Karpas-422 (cell line): ENCODE results near the gene CAT. TPM values are rescaled to one million over a fixed set of nuclear protein-coding genes. Genes with fewer than 3 reads are reported as not detected.

Experiments used
- DNase-seq: peaks from one replicate; pipeline ENCODE4 v3.0.0-alpha.2; 2015
- H2AFZ ChIP-seq: fragments of 200-600 bp; sonication (generic); 2 replicates; pipeline ENCODE4 v1.6.1; 2014; ENCODE audit warnings: antibody characterized with exemption, low read length, mixed read lengths
- H3K27ac ChIP-seq: fragments of 200-600 bp; sonication (generic); 2 replicates; pipeline ENCODE4 v1.5.1; 2014; ENCODE audit warnings: mild to moderate bottlenecking, low read length, moderate library complexity
- H3K27me3 ChIP-seq: fragments of 200-600 bp; sonication (generic); 2 replicates; pipeline ENCODE4 v1.6.1; 2014; ENCODE audit warnings: low read length, mixed read lengths
- H3K36me3 ChIP-seq: fragments of 200-600 bp; sonication (generic); 2 replicates; pipeline ENCODE4 v1.6.1; 2014; ENCODE audit warnings: low read length, mixed read lengths; ENCODE audit not compliant: insufficient read depth
- H3K4me1 ChIP-seq: fragments of 200-600 bp; sonication (generic); 2 replicates; pipeline ENCODE4 v1.6.1; 2014; ENCODE audit warnings: mild to moderate bottlenecking, low read length, mixed read lengths
- H3K4me2 ChIP-seq: fragments of 200-600 bp; sonication (generic); 2 replicates; pipeline ENCODE4 v1.6.1; 2014; ENCODE audit warnings: low read length, low read depth, mild to moderate bottlenecking; ENCODE audit not compliant: poor library complexity, severe bottlenecking
- H3K4me3 ChIP-seq: fragments of 200-600 bp; sonication (generic); 2 replicates; pipeline ENCODE4 v1.5.1; 2014; ENCODE audit warnings: mild to moderate bottlenecking, antibody characterized with exemption, low read length, mixed read lengths
- H3K79me2 ChIP-seq: fragments of 200-600 bp; sonication (generic); 2 replicates; pipeline ENCODE4 v1.6.1; 2014; ENCODE audit warnings: mild to moderate bottlenecking, low read length, mixed read lengths
- H3K9ac ChIP-seq: fragments of 200-600 bp; sonication (generic); 2 replicates; pipeline ENCODE4 v1.6.0; 2014; ENCODE audit warnings: low read length
- H3K9me2 ChIP-seq: fragments of 200-600 bp; sonication (generic), shearing (Covaris generic); replicated peaks from 2 replicates; pipeline ENCODE4 v1.6.0; 2014; ENCODE audit warnings: mild to moderate bottlenecking, low read length, moderate library complexity; ENCODE audit not compliant: insufficient read depth
- H3K9me3 ChIP-seq: fragments of 300-700, 200-600 bp; sonication (generic); 2 replicates; pipeline ENCODE4 v1.6.1; 2014; ENCODE audit warnings: low read length, mixed read lengths
- H4K20me1 ChIP-seq: fragments of 200-600 bp; sonication (generic); 2 replicates; pipeline ENCODE4 v1.6.1; 2014; ENCODE audit warnings: mild to moderate bottlenecking, antibody characterized with exemption, low read length, low read depth; ENCODE audit not compliant: insufficient read depth
- total RNA-seq: library from RNA; depleted of rRNA; stranded (reverse); fragments of >200 nt; shearing (Covaris generic); gene quantifications from 2 replicates; pipeline ENCODE4 v1.2.3, GENCODE V29; 2014; ENCODE audit warnings: low replicate concordance

CAT gene
- total RNA-seq, 1 experiment from 2014 or later: 47.9 TPM

GRCh38 chr11:34444428-34444827, 5.7 kb downstream of the CAT start:
- Histone ChIP-seq H3K4me3 (no peak overlapping the region), H4K20me1 (peaks cover 24% of the 10 kb centered on the region; the same call in 1 of the 2 replicates), H2AFZ (no peak overlapping the region), H3K79me2 (peaks cover 3% of the 10 kb centered on the region; the same call in 1 of the 2 replicates), H3K4me2 (peak overlapping the region; percentile 14), H3K9me3 (no peaks in the 10 kb centered on the region), H3K27me3 (no peaks in the 10 kb centered on the region), H3K36me3 (no peaks in the 10 kb centered on the region), H3K27ac (no peak overlapping the region), H3K9me2 (no peaks in the 10 kb centered on the region), H3K9ac (no peak overlapping the region), H3K4me1 (peaks cover 38% of the 10 kb centered on the region)
- no peak for DNase-seq

DNA sequence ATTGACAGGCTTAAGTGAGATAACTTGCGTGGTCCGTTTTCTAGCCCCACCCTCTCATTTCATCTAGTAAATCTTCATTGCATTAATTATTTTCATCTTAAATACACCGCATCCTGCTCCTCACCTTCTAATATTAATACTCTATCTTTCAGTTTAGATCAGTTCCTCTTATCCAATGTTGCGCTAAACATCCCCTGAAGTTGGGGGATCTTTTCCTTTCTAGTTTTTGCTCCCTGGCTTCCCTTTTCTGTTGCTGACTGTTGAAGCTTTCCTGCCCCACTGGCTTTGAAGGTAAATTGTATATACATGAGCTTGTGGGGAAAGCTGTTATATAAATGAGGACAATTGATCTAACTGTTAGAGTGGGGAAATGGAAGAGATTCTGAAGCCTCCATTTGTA, 7.2 kb downstream of the CAT start:
- Histone ChIP-seq H3K9me2 (no peaks in the 10 kb centered on the region), H3K9ac (no peak overlapping the region), H3K4me1 (peaks cover 29% of the 10 kb centered on the region), H3K9me3 (no peaks in the 10 kb centered on the region), H3K4me3 (no peak overlapping the region), H4K20me1 (peaks cover 24% of the 10 kb centered on the region; the same call in 1 of the 2 replicates), H3K36me3 (no peaks in the 10 kb centered on the region), H3K27ac (no peak overlapping the region), H3K27me3 (no peaks in the 10 kb centered on the region), H3K4me2 (no peak overlapping the region), H3K79me2 (no peaks in the 10 kb centered on the region), H2AFZ (no peak overlapping the region)
- no peak for DNase-seq

DNA sequence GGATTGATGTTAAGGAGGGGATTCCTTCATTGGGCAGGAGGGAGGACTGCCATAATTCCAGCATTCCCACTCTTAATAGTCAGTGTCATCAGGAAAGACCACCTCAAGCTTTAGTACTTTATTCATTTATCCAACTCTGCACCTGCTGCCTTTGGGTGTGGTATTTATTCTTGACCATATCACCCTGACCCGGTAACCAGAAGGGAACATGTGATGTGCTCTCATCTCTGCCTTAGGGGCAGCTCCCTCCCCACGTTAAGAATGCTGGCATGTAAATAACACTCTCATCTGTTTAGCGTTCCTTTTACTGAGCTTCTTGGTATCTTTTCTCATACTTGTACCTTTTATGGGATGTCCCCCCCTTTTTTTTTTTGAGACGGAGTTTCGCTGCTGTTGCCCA, 7.7 kb downstream of the CAT start:
- no peaks in the 10 kb centered on the region for H3K9me3 ChIP-seq
- H3K36me3 ChIP-seq: no peaks in the 10 kb centered on the region
- H3K4me1 ChIP-seq: peaks cover 29% of the 10 kb centered on the region
- H3K79me2 ChIP-seq: no peaks in the 10 kb centered on the region
- no peak overlapping the region for H2AFZ ChIP-seq
- H4K20me1 ChIP-seq: peaks cover 24% of the 10 kb centered on the region; the same call in 1 of the 2 replicates
- no peak overlapping the region for H3K4me2 ChIP-seq
- no peak overlapping the region for H3K27ac ChIP-seq
- H3K27me3 ChIP-seq: no peaks in the 10 kb centered on the region
- no peak overlapping the region for H3K4me3 ChIP-seq
- H3K9ac ChIP-seq: no peak overlapping the region
- no peak for DNase-seq
- H3K9me2 ChIP-seq: no peaks in the 10 kb centered on the region

DNA sequence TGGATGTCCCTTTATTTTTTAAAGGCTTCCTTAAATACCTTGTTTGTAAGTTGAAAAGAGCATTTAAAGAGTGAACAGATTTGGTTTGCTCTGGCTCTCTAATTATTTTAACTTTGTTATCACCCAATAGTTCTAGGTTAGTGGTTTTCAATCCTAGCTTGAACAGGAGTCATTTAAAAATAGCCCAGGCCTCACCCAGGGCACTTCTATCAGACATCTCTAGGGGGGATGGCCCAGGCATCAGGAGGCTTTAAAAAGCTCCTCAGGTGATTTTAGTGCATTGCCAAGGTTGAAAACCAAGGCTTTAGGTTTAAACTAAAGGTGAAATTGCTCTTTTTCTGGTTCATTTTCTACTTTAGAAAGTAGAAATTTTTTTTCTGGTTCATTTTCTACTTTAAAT, 8.3 kb downstream of the CAT start:
- no peaks in the 10 kb centered on the region for H3K9me2 ChIP-seq
- peaks cover 29% of the 10 kb centered on the region for H3K4me1 ChIP-seq
- no peaks in the 10 kb centered on the region for H3K36me3 ChIP-seq
- no peak overlapping the region for H3K4me2 ChIP-seq
- no peak overlapping the region for H3K27ac ChIP-seq
- DNase-seq: no peak
- peaks cover 24% of the 10 kb centered on the region; the same call in 1 of the 2 replicates for H4K20me1 ChIP-seq
- no peak overlapping the region for H3K9ac ChIP-seq
- H2AFZ ChIP-seq: no peak overlapping the region
- H3K9me3 ChIP-seq: no peaks in the 10 kb centered on the region
- no peaks in the 10 kb centered on the region for H3K79me2 ChIP-seq
- no peak overlapping the region for H3K4me3 ChIP-seq
- H3K27me3 ChIP-seq: no peaks in the 10 kb centered on the region

DNA sequence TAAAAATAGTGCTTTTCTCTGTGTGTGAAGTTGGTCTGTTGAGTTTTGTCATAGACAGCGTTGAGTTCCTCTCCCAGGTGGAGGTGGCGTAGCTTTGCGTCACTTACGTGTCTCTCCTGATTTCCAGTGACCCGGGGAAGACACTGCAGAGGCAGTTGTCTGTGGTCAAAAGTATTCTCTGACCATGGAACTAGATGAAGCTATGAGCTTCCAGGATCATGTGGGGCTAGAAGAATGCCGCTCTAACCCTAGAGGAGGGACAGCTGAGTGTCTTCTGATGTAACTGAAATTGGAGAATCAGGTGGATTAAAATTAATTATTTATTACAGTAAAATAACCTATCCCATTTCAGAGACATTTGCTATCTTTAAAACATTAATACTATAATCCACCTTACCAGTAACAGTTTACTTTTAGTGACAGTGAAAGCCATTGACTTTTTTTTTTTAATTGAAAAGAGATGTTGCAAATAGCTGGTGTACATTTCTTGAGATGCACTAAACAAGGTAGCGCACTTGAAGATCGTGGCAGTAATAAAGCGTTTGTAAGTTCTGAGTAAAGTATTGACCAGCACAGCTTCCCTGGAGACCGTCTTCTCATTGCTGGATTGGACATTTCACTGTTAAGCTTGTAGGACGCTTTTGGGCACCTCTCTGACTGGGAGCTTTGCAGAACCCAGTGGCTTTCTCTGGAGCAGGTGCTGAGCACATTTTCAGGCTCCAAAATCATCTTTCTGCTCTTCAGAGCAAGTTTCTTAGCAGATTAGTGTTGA, 9.7 kb downstream of the CAT start:
- H3K27ac ChIP-seq: no peak overlapping the region
- H3K4me2 ChIP-seq: no peak overlapping the region
- no peak for DNase-seq

GRCh38 chr11:34449013-34449412, 10.3 kb downstream of the CAT start:
- Histone ChIP-seq H3K4me2 (no peak overlapping the region), H3K27me3 (no peaks in the 10 kb centered on the region), H3K36me3 (peaks cover 12% of the 10 kb centered on the region), H4K20me1 (peaks cover 12% of the 10 kb centered on the region; the same call in 1 of the 2 replicates), H3K27ac (no peak overlapping the region; the same call in 1 of the 2 replicates), H3K79me2 (no peaks in the 10 kb centered on the region), H3K4me1 (peaks cover 18% of the 10 kb centered on the region), H2AFZ (no peak overlapping the region), H3K9ac (no peak overlapping the region), H3K9me3 (no peaks in the 10 kb centered on the region), H3K4me3 (no peak overlapping the region), H3K9me2 (no peaks in the 10 kb centered on the region)
- no peak for DNase-seq

More for the DNA sequence above, 9.7 kb downstream of the CAT start:
- Histone ChIP-seq H4K20me1 (peaks cover 15% of the 10 kb centered on the region; the same call in 1 of the 2 replicates), H3K9ac (no peak overlapping the region), H3K9me3 (no peaks in the 10 kb centered on the region), H3K4me3 (no peak overlapping the region), H3K27me3 (no peaks in the 10 kb centered on the region), H2AFZ (no peak overlapping the region), H3K4me1 (peaks cover 24% of the 10 kb centered on the region), H3K9me2 (no peaks in the 10 kb centered on the region), H3K79me2 (no peaks in the 10 kb centered on the region), H3K36me3 (peaks cover 6% of the 10 kb centered on the region)

DNA sequence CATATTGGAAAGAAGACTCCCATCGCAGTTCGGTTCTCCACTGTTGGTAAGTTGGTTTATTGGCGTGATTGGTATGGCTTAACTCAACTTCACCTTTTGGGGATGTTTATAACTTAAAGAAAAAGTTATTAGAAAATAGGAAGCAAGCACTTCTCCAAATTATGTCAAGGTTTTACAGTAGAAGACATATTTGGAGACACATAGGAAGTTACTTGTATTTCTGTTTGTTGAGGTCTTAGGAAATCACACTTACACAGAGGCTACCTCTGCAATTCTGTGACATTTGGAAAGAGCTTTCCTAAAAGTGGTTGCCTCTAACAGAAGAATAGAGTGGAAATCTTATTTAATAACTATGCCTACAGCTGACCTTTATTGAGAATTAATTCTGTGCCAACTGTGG, 12.3 kb downstream of the CAT start:
- Histone ChIP-seq H3K4me1 (peaks cover 9% of the 10 kb centered on the region), H2AFZ (no peak overlapping the region), H3K27ac (no peak overlapping the region), H3K36me3 (peaks cover 13% of the 10 kb centered on the region), H3K4me3 (no peak overlapping the region), H3K9ac (no peak overlapping the region), H4K20me1 (no peaks in the 10 kb centered on the region; the same call in 1 of the 2 replicates), H3K4me2 (no peak overlapping the region), H3K27me3 (no peaks in the 10 kb centered on the region), H3K79me2 (no peaks in the 10 kb centered on the region), H3K9me3 (no peaks in the 10 kb centered on the region), H3K9me2 (no peaks in the 10 kb centered on the region)
- DNase-seq: no peak

DNA sequence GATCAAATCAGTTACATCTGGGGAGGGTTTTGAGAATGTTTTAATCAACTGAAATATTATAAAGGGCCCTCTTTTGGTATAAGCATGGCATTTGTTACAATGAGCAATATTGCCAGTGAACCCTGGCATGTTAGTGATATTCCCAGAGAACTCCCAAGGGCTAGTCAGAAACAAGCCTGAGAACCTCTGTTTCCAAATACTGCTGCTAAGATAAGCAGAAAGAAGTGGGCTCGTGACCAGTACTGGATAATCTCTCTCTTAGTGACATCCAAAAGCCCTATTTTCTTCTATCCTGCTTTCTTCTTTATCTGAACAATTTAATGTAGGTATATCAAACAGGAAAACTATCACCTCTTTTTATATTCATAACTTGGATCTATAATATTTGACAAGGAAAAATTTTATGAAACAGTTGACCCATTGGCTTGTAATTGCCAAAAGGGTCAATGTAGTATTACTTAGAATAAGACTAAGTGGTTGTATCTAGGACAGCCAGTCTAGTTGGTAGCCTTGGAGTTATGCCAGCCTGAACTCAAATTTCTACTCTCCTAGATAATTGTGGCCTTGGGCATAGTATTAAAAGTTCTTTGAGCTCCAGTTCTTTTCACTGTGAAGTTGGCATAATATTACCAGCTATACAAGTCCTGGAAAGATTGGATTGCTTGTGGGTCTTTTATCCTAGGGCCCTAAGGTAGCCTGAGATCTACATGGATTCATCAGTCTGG, 15.7 kb downstream of the CAT start:
- no peaks in the 10 kb centered on the region for H3K27me3 ChIP-seq
- H3K9ac ChIP-seq: no peak overlapping the region
- no peaks in the 10 kb centered on the region for H4K20me1 ChIP-seq
- H3K79me2 ChIP-seq: no peaks in the 10 kb centered on the region
- no peak overlapping the region for H3K4me3 ChIP-seq
- H3K4me2 ChIP-seq: no peak overlapping the region
- no peak overlapping the region for H3K27ac ChIP-seq
- H3K4me1 ChIP-seq: no peaks in the 10 kb centered on the region
- no peaks in the 10 kb centered on the region for H3K9me2 ChIP-seq
- no peaks in the 10 kb centered on the region for H3K9me3 ChIP-seq
- H3K36me3 ChIP-seq: peaks cover 22% of the 10 kb centered on the region
- no peak for DNase-seq
- H2AFZ ChIP-seq: no peak overlapping the region
